BLaER1 treated with 17β-estradiol and CSF1 and Interleukin-3, amounts not matched to agents 10 nM and 100 nM (cell line): ENCODE data around the gene TBC1D14.

Experiments used
- H3K27ac ChIP-seq, 11 experiments: shearing (Covaris generic); formaldehyde crosslinking; 2 replicates each; pipeline ENCODE4 v1.8.1; 2022
- H3K27me3 ChIP-seq, 11 experiments: shearing (Covaris generic); formaldehyde crosslinking; 2 replicates each; pipeline ENCODE4 v1.8.1; 2022
- H3K36me3 ChIP-seq, 11 experiments: shearing (Covaris generic); formaldehyde crosslinking; 2 replicates each; pipeline ENCODE4 v1.8.1; 2022
- H3K4me1 ChIP-seq, 10 experiments: shearing (Covaris generic); formaldehyde crosslinking; 2 replicates each; pipeline ENCODE4 v1.8.1; 2022
- H3K4me2 ChIP-seq, 11 experiments: shearing (Covaris generic); formaldehyde crosslinking; 2 replicates each; pipeline ENCODE4 v1.8.1; 2022
- H3K4me3 ChIP-seq, 10 experiments: shearing (Covaris generic); formaldehyde crosslinking; 2 replicates each; pipeline ENCODE4 v1.8.1; 2022
- H3K9ac ChIP-seq, 11 experiments: shearing (Covaris generic); formaldehyde crosslinking; 2 replicates each; pipeline ENCODE4 v1.8.1; 2022
- H3K9me3 ChIP-seq, 11 experiments: shearing (Covaris generic); formaldehyde crosslinking; replicated peaks in 1 of 11; 2 replicates each; pipeline ENCODE4 v1.8.1; 2022
- H4K20me1 ChIP-seq, 11 experiments: shearing (Covaris generic); formaldehyde crosslinking; 2 replicates each; pipeline ENCODE4 v1.8.1; 2022
- Cebpa-rat ChIP-seq, 11 experiments: shearing (Covaris generic); IDR thresholded peaks; 2 replicates each; pipeline ENCODE4 v1.8.1; 2022

The TBC1D14 gene

GRCh38 chr4:6944301-6945051, 34.9 kb downstream of the TBC1D14 start:
- H3K27ac ChIP-seq = peak overlapping the region; percentile 96 to 100 (median 99)
- H3K9ac ChIP-seq = peak overlapping the region; percentile 89 to 99 (median 94)
- H3K4me1 ChIP-seq = peaks cover 72 to 96% (median 83%) of the 10 kb centered on the region in 10 experiments

GRCh38 chr4:6945052-6945409, 35.4 kb downstream of the TBC1D14 start:
- no peaks in the 10 kb centered on the region for H3K27me3 ChIP-seq
- H3K4me3 ChIP-seq = peak overlapping the region in 7 of 10 experiments; percentile 47 to 69 (median 57); a peak in 12 of 20 replicates
- peak overlapping the region; percentile 89 to 99 (median 94) for H3K9ac ChIP-seq
- peaks cover 5 to 44% (median 23%) of the 10 kb centered on the region in 11 experiments; a peak in 18 of 22 replicates for H4K20me1 ChIP-seq
- H3K4me1 ChIP-seq = peaks cover 67 to 96% (median 83%) of the 10 kb centered on the region in 10 experiments
- peak overlapping the region; percentile 87 to 99 (median 96) for H3K4me2 ChIP-seq
- H3K9me3 ChIP-seq = peaks cover 0 to 8% (median 0%) of the 10 kb centered on the region in 11 experiments; a peak in 4 of 22 replicates
- TF ChIP-seq Cebpa-rat (IDR thresholded peaks at IDR 0.05) = no peak
- peaks cover 35 to 64% (median 56%) of the 10 kb centered on the region in 11 experiments for H3K36me3 ChIP-seq
- H3K27ac ChIP-seq = peak overlapping the region; percentile 96 to 100 (median 99)

More at GRCh38 chr4:6944301-6945051, 34.9 kb downstream of the TBC1D14 start:
- Histone ChIP-seq H3K36me3 (peaks cover 31 to 60% (median 51%) of the 10 kb centered on the region in 11 experiments), H3K4me2 (peak overlapping the region; percentile 87 to 99 (median 96)), H3K9me3 (peaks cover 0 to 6% (median 0%) of the 10 kb centered on the region in 11 experiments; a peak in 3 of 22 replicates), H3K4me3 (peak overlapping the region; percentile 37 to 69 (median 55)), H4K20me1 (peaks cover 5 to 38% (median 18%) of the 10 kb centered on the region in 11 experiments; a peak in 15 of 22 replicates), H3K27me3 (no peaks in the 10 kb centered on the region)
- no peak for TF ChIP-seq Cebpa-rat (IDR thresholded peaks at IDR 0.05)

GRCh38 chr4:6946497-6946896, 36.9 kb downstream of the TBC1D14 start:
- TF ChIP-seq Cebpa-rat (IDR thresholded peaks at IDR 0.05) = no peak
- H3K27me3 ChIP-seq = no peaks in the 10 kb centered on the region
- H3K9me3 ChIP-seq = peaks cover 0 to 8% (median 0%) of the 10 kb centered on the region in 11 experiments; a peak in 4 of 22 replicates
- peaks cover 60 to 96% (median 81%) of the 10 kb centered on the region in 10 experiments for H3K4me1 ChIP-seq
- H3K9ac ChIP-seq = peak overlapping the region in 4 of 11 experiments; percentile 89 to 95 (median 92); a peak in 3 of 22 replicates
- peak overlapping the region in 6 of 11 experiments; percentile 87 to 99 (median 96); a peak in 9 of 22 replicates for H3K4me2 ChIP-seq
- H4K20me1 ChIP-seq = peaks cover 12 to 59% (median 38%) of the 10 kb centered on the region in 11 experiments
- peak overlapping the region in 9 of 11 experiments; percentile 6 to 100 (median 99); a peak in 10 of 22 replicates for H3K27ac ChIP-seq
- no peak overlapping the region for H3K4me3 ChIP-seq
- peaks cover 38 to 75% (median 63%) of the 10 kb centered on the region in 11 experiments for H3K36me3 ChIP-seq

GRCh38 chr4:6948134-6948460, 38.5 kb downstream of the TBC1D14 start:
- H3K4me1 ChIP-seq = peaks cover 62 to 100% (median 84%) of the 10 kb centered on the region in 10 experiments
- peak overlapping the region in 9 of 11 experiments; percentile 4 to 99 (median 32); a peak in 14 of 22 replicates for H3K4me2 ChIP-seq
- H3K27me3 ChIP-seq = no peaks in the 10 kb centered on the region
- H3K9ac ChIP-seq = peak overlapping the region in 2 of 11 experiments; percentile 23 to 37; a peak in 4 of 22 replicates
- peak overlapping the region in 9 of 11 experiments; percentile 12 to 99 (median 32); a peak in 13 of 22 replicates for H3K27ac ChIP-seq
- H4K20me1 ChIP-seq = peaks cover 27 to 75% (median 54%) of the 10 kb centered on the region in 11 experiments
- no peak overlapping the region for H3K4me3 ChIP-seq
- peaks cover 0 to 8% (median 0%) of the 10 kb centered on the region in 11 experiments; a peak in 4 of 22 replicates for H3K9me3 ChIP-seq
- no peak for TF ChIP-seq Cebpa-rat (IDR thresholded peaks at IDR 0.05)
- H3K36me3 ChIP-seq = peaks cover 38 to 75% (median 63%) of the 10 kb centered on the region in 11 experiments

GRCh38 chr4:6951880-6952381, 42.3 kb downstream of the TBC1D14 start:
- Histone ChIP-seq H3K36me3 (peaks cover 45 to 76% (median 65%) of the 10 kb centered on the region in 11 experiments), H4K20me1 (peaks cover 62 to 98% (median 90%) of the 10 kb centered on the region in 11 experiments), H3K27ac (peak overlapping the region in 9 of 11 experiments; percentile 3 to 60 (median 37); a peak in 14 of 22 replicates), H3K4me1 (peaks cover 65 to 97% (median 81%) of the 10 kb centered on the region in 10 experiments), H3K27me3 (no peaks in the 10 kb centered on the region), H3K4me2 (peak overlapping the region; percentile 60 to 95 (median 76)), H3K9me3 (peaks cover 0 to 8% (median 0%) of the 10 kb centered on the region in 11 experiments; a peak in 4 of 22 replicates), H3K9ac (peak overlapping the region in 8 of 11 experiments; percentile 13 to 54 (median 32); a peak in 14 of 22 replicates), H3K4me3 (no peak overlapping the region)
- TF ChIP-seq Cebpa-rat (IDR thresholded peaks at IDR 0.05) = no peak

- Histone ChIP-seq H3K27me3 (no peaks in the 10 kb centered on the region), H3K36me3 (peaks cover 38 to 72% (median 59%) of the 10 kb centered on the region in 11 experiments), H3K4me1 (peaks cover 75 to 97% (median 90%) of the 10 kb centered on the region in 10 experiments), H3K4me3 (no peak overlapping the region), H3K9me3 (peaks cover 0 to 8% (median 0%) of the 10 kb centered on the region in 11 experiments; a peak in 4 of 22 replicates), H3K4me2 (peak overlapping the region; percentile 2 to 59 (median 28); a peak in 16 of 22 replicates), H3K9ac (peak overlapping the region in 3 of 11 experiments; percentile 31 to 34 (median 33); a peak in 3 of 22 replicates), H3K27ac (peak overlapping the region in 4 of 11 experiments; percentile 6 to 40 (median 28); a peak in 7 of 22 replicates), H4K20me1 (peaks cover 77 to 99% (median 97%) of the 10 kb centered on the region in 11 experiments)
- TF ChIP-seq Cebpa-rat (IDR thresholded peaks at IDR 0.05) = no peak
Observed at GRCh38 chr4:6953751-6954380, 44.2 kb downstream of the TBC1D14 start.

- H3K9ac ChIP-seq = peak overlapping the region in 5 of 11 experiments; percentile 3 to 50 (median 17); a peak in 5 of 22 replicates
- no peak overlapping the region for H3K4me3 ChIP-seq
- peaks cover 92 to 99% (median 98%) of the 10 kb centered on the region in 11 experiments for H4K20me1 ChIP-seq
- H3K27ac ChIP-seq = peak overlapping the region in 4 of 11 experiments; percentile 5 to 38 (median 20); a peak in 4 of 22 replicates
- peaks cover 25 to 71% (median 48%) of the 10 kb centered on the region in 11 experiments for H3K36me3 ChIP-seq
- H3K9me3 ChIP-seq = no peaks in the 10 kb centered on the region
- H3K4me2 ChIP-seq = peak overlapping the region in 8 of 11 experiments; percentile 4 to 59 (median 18); a peak in 10 of 22 replicates
- no peak for TF ChIP-seq Cebpa-rat (IDR thresholded peaks at IDR 0.05)
- H3K4me1 ChIP-seq = peaks cover 90 to 97% (median 95%) of the 10 kb centered on the region in 10 experiments
- H3K27me3 ChIP-seq = no peaks in the 10 kb centered on the region
Observed at GRCh38 chr4:6955261-6955911, 45.8 kb downstream of the TBC1D14 start.

- peaks cover 95 to 99% (median 98%) of the 10 kb centered on the region in 11 experiments for H4K20me1 ChIP-seq
- peak overlapping the region; percentile 14 to 59 (median 44); a peak in 15 of 22 replicates for H3K4me2 ChIP-seq
- no peaks in the 10 kb centered on the region for H3K9me3 ChIP-seq
- peak overlapping the region in 3 of 11 experiments; percentile 3 to 38 (median 4); a peak in 4 of 22 replicates for H3K27ac ChIP-seq
- no peaks in the 10 kb centered on the region for H3K27me3 ChIP-seq
- no peak overlapping the region for H3K4me3 ChIP-seq
- peaks cover 32 to 74% (median 55%) of the 10 kb centered on the region in 11 experiments for H3K36me3 ChIP-seq
- H3K4me1 ChIP-seq = peaks cover 93 to 97% (median 95%) of the 10 kb centered on the region in 10 experiments
- no peak for TF ChIP-seq Cebpa-rat (IDR thresholded peaks at IDR 0.05)
- H3K9ac ChIP-seq = no peak overlapping the region
Observed at GRCh38 chr4:6956087-6956433, 46.4 kb downstream of the TBC1D14 start.
